Limb (tissue), 2 donors: ENCODE results near the gene CEP350.

Experiments used
- DNase-seq, 2 donors: peaks; one replicate each; pipeline ENCODE4 v3.0.0-alpha.2; 2016; ENCODE audit errors: extremely low spot score in 2 of 2

Gene CEP350

DNA sequence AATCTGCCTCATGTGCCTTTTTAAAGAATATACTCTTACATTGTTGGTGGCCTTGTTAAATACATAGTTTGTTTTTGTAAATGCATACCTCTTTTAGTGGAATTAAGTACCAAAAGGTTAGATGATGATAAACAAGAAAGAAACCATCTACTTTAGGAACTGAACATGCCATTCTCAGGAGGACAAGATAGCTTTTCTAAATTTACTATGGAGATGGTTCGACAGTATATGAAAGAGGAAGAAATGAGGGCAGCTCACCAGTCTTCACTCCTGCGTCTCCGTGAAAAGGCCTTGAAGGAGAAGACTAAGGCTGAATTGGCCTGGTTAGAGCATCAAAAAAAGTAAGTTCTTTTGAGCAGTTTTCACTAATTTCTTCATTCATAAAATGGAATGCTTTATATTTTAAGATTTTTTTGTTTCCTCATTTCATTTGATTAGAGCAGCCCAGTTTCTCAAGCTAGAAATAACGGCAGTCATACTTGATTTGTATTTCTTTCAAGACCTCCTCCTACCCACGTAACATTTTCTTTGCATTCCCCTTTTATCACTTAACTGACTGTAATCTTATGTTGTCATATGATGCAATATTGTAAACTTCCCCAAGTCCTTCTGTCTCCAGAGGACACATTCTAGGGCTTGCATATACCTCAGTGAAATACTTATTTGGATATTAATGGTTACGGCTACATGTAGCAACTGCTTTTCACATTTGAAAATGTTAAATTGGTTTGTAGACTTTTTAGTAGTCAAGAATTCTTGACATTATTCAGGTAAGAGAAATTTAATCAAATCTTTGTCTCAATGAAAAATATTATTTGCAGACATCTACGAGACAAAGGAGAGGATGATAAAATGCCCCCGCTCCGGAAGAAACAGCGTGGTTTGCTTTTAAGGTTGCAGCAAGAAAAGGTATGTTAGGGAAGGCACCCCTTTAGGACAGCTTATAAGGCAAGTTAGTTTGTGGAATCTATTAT, 99.3 kb downstream of the CEP350 start:
- DNase-seq = no peak

DNA sequence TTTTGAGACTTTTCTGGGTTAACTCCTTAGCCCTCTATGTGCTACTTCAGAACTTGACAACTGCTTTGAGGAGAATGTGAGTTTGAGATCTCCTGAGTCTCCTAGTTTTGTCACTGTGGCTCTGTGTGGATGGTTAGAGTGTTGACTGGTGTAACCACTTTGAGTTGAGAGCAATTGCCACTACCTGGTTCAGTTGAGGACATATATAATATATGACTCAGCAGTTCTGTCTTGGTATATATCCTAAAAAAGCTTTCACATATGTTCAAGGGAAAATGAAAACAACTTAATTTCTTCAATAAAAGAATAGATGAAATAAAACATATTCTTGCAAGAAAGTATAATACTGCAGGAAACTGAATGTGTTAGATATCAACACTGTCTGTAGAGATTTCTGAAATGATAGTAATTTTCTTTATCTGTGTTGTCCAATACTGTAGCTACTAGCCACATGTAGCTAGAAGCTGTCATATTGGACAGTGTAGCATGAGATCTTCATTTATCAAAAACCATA, 103.3 kb downstream of the CEP350 start:
- DNase-seq = no peak

DNA sequence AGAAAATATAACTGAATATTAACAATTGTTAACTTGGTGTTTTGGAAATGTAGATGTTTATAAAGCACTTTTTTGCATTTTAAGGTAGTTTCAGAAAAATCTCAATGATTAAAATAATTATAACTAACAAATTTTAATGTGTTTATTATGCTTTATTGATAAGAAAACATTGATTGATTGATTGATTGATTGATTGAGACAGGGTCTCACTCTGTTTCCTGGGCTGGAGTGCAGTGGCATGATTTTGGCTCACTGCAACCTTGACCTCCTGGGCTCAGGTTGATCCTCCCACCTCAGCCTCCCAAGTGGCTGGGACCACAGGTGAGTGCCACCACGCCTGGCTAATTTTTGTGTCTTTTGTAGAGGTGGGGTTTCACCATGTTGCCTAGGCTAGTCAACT, 106.4 kb downstream of the CEP350 start:
- no peak for DNase-seq

GRCh38 chr1:180062452-180062971, 107.9 kb downstream of the CEP350 start:
- DNase-seq = no peak

GRCh38 chr1:180065408-180065807, 110.8 kb downstream of the CEP350 start:
- DNase-seq = no peak

DNA sequence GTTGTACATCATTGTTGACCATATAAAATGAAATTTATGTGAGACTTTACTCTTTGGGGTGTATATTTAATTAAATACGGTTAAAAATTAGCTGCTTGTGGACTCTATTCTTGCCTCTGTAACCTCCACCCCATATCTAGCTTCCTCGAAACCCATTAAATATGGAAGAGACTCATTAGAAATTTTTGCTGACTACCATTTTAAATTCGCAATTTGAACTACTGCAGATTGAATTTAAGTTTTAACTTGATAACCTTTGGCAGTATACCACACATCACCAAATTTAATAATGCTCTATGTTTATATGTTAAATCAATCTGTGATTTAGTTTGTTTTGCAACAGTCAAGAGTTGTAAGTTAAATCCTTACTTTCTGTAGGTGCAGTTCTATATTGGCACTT, 111.5 kb downstream of the CEP350 start:
- no peak for DNase-seq

GRCh38 chr1:180070286-180070685, 115.7 kb downstream of the CEP350 start:
- DNase-seq = no peak

- DNase-seq = no peak
These were observed 117.1 kb downstream of the CEP350 start for GRCh38 chr1:180071759-180072158.

GRCh38 chr1:180080439-180080838, 125.8 kb downstream of the CEP350 start:
- no peak for DNase-seq

- DNase-seq = no peak
These were observed 126.9 kb downstream of the CEP350 start for GRCh38 chr1:180081474-180081873.

- no peak for DNase-seq
These were observed 128.6 kb downstream of the CEP350 start for GRCh38 chr1:180083164-180083563.

GRCh38 chr1:180084867-180085266, 130.3 kb downstream of the CEP350 start:
- DNase-seq = no peak

DNA sequence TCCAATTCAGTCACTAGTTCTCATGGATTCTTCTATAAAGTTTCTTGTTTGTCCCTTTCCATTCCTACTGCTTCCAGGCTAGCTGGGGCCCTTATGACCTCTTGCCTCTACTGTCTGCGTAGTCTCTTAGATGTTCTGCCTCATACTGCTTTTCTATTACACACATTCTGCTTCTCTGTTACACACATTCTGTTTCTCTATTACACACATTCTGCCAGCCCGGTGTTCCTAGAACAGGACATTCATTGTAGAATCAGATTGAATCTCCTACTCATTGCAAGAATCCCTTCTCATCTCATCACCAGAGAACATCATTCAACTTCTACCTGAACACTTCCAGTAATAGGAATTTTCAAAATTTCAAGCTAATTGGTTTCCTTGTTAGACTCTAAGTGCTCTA, 130.7 kb downstream of the CEP350 start:
- no peak for DNase-seq

- no peak for DNase-seq
These were observed 138.5 kb downstream of the CEP350 start for GRCh38 chr1:180092931-180093650.

- DNase-seq = no peak
These were observed 140.2 kb downstream of the CEP350 start for GRCh38 chr1:180094705-180095295.

DNA sequence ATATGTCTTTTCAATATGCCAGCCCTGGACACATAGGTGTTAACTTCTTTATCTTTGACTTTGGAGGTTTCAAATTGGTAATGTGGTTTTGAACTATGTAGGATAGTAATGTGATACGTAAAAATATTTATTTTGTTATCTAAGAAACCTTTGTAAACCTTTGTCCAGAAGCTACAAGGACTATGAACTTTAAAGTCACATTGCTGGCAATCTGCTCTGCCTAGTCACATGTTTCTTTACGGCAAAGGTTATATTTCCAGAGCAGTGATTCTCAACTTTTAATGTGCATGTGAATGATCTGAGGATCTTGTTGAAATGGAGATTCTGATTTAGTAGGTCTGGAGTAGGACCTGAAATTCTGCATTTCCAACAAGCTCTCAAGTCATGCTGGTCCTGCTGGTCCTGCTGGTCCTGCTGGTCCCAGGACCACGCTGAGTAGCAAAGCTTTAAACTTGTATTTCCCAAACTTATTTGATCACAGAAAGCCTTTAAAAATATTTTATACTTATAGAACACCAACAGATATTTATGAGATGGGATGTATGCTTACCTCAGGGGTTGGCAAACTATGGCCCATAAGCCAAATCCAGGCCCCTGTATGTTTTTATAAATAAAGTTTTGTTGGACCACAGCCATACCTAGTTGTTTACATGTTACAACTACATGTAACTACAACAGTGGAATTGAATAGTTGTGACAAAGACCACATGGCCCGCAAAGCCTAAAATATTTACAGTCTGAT, 142.1 kb downstream of the CEP350 start:
- no peak for DNase-seq

DNA sequence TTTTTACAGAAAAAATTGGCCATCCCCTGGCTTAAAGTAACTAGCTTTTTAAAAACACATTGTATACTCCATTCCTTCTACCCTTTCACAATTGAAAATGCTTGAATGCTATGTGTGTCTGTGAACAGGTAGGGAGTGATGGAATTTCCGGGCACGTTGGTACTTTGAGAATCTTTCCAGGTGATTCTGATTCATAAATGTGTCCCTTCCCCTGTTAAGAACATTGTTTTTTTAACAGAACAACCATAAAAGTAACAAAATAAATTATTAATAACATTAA, 142.7 kb downstream of the CEP350 start:
- no peak for DNase-seq

- DNase-seq = no peak
These were observed 146.8 kb downstream of the CEP350 start for GRCh38 chr1:180101411-180101810.

DNA sequence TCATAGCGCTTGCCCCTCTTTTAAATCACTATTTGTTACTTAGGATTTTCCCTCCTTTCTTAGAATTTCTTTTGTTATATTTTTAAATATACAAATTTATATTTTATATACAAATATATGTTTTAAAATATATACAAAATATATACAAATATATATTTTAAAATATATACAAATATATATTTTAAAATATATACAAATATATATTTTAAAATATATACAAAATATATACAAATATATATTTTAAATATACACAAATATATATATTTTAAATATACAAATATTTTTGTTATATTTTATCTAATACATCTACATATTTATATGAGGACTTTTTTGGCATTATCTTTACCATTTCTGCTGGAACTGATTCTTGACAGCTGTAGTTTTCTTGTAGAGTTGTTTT, 149.2 kb downstream of the CEP350 start:
- no peak for DNase-seq

DNA sequence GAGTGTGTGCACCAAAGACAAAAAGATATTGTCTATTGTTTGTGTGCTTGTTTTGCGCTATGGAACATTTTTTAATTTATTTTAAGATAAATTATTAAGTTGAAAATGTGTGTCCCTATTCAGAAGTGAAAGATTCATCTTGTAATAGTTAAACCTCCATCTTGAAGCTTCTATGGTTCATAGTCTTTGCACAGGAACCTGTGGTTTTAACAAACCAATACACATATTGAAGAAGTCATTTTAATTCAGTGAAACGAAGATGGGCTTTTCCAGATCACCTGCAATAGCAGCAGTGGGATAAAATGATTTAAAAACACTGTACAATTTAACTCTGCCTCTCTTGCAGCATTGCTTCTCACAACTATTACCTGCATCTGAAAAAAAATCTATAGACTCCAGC, 157.5 kb downstream of the CEP350 start:
- no peak for DNase-seq

GRCh38 chr1:180112984-180113647, 158.5 kb downstream of the CEP350 start:
- no peak for DNase-seq
